Stimulated activated naive B cell treated with anti-CD40 and anti-IgM and Interleukin-4, amounts not matched to agents 10 μg/mL and 1 μg/mL and 100 μg/mL, for 72 hours (primary cell): ENCODE results near the gene GPR137C.
A peak's percentile ranks its signal among the peaks of the same experiment; 100 is the strongest.

Experiments
- ATAC-seq, 2 donors: fragments of 150-1000 bp; cut with Tn5 transposase; replicated peaks; 2 replicates each; pipeline ENCODE4 v1.10.0; 2021; ENCODE audit warnings: moderate library complexity in 1 of 2
- DNase-seq: peaks from one replicate; pipeline ENCODE4 v3.0.0; 2021
- H3K27ac Mint-ChIP-seq: one replicate; pipeline ENCODE4 v1.8.0; 2022; ENCODE audit warnings: mild to moderate bottlenecking, mixed read lengths
- H3K27me3 Mint-ChIP-seq, 2 donors: one replicate each; pipeline ENCODE4 v1.8.0; 2022; ENCODE audit warnings: mixed read lengths in 2 of 2
- H3K36me3 Mint-ChIP-seq, 2 donors: one replicate each; pipeline ENCODE4 v1.8.0; 2022; ENCODE audit warnings: mixed read lengths in 2 of 2, mild to moderate bottlenecking in 1 of 2
- H3K4me1 Mint-ChIP-seq, 2 donors: one replicate each; pipeline ENCODE4 v1.8.0; 2022; ENCODE audit warnings: mixed read lengths in 2 of 2, mild to moderate bottlenecking in 1 of 2
- H3K4me3 Mint-ChIP-seq, 2 donors: one replicate each; pipeline ENCODE4 v1.8.0; 2022; ENCODE audit warnings: mild to moderate bottlenecking in 2 of 2, mixed read lengths in 2 of 2, moderate library complexity in 1 of 2
- H3K9me3 Mint-ChIP-seq, 2 donors: one replicate each; pipeline ENCODE4 v1.8.0; 2022; ENCODE audit warnings: mixed read lengths in 2 of 2, mild to moderate bottlenecking in 1 of 2

GPR137C gene, protein sequence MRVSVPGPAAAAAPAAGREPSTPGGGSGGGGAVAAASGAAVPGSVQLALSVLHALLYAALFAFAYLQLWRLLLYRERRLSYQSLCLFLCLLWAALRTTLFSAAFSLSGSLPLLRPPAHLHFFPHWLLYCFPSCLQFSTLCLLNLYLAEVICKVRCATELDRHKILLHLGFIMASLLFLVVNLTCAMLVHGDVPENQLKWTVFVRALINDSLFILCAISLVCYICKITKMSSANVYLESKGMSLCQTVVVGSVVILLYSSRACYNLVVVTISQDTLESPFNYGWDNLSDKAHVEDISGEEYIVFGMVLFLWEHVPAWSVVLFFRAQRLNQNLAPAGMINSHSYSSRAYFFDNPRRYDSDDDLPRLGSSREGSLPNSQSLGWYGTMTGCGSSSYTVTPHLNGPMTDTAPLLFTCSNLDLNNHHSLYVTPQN

DNA sequence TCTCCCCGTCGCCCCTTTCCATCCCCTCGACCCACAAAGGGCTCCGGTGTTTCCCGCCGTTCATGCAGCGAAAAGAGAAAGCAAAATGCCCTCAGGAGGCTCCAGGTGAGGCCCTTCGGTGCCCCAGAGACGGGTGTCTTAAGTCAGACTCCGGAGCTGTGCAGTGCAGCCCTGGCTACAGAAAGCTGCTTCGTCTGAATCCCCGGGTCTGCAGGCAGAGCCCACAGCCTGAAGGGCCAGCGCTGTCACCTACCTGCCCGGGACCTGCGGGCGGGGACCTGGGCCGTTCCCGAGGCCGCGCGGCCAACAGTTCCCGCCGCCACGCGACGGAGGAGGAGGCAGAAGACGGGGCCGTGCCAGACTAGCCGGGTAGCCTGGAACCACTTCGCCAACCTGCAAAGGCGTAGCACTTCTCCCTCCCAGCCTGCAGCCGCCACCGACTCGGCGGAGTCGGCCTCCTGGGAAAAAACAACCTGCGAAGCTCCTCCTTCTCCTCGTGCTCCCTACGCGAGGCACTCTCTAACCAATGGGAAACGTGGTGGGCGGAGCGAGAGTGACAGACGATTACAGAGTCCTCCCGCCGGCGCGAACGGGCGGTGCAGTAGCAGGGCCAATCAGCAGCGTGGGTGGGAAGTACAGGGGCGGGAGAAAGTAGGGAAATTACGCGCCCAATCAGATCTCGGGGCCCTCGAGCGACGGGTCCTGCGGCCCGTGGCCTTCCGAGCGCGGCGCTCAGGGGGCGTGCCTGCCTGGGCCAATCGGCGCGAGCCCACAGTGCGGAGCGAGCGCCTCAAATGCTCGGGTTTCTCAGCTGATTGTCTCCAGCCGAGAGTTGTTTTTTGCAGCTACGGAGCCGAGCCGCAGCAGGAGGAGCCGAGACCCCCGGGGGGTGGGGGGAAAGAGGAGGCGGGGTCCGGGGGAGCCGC, at the start of gene GPR137C, which contains the start of gene TXNDC16:
TSS of gene GPR137C (plus strand) at position 774 of the 926 bp plus-strand sequence. CDS start 312 bp downstream, outside the sequence.
TSS of gene TXNDC16 (minus strand) at position 443 of the 926 bp plus-strand sequence. CDS start 8,948 bp downstream, outside the sequence.
- peaks cover 15 to 24% of the 10 kb centered on the region in 2 donors for H3K4me1 Mint-ChIP-seq
- peak within 1 kb of the TSS; percentile 95 for H3K27ac Mint-ChIP-seq
- H3K4me3 Mint-ChIP-seq = peak within 1 kb of the TSS; percentile 94 to 95
- DNase-seq = peak; percentile 99
- ATAC-seq = peak; percentile 92
- no peaks in the 10 kb centered on the region for H3K9me3 Mint-ChIP-seq
- peaks cover 0 to 4% of the 10 kb centered on the region in 2 donors for H3K27me3 Mint-ChIP-seq
- no peaks in the 10 kb centered on the region for H3K36me3 Mint-ChIP-seq

DNA sequence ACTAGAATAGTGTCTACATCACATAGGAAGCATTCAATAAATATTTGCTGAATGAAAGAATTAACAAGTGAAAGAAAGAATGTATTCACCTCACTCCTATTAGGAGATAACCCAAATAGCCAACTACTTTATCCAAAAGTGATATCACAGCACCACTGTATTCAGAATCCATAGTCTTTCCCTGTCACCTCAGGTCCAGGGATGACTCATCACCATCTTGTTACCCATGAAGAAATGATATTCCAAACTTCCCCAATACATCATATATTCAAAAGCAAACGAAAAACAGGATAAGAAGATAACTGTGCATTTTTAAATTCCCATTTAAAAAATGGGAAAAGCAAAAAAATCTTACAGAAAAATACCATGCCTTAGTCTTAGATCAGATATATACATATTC, 39.4 kb upstream of the GPR137C start:
- DNase-seq (no peak), ATAC-seq (no peak)
- Mint-ChIP-seq H3K27me3 (no peaks in the 10 kb centered on the region), H3K4me3 (no peak overlapping the region), H3K27ac (no peak overlapping the region), H3K36me3 (peaks cover 2 to 4% of the 10 kb centered on the region in 2 donors), H3K9me3 (no peaks in the 10 kb centered on the region), H3K4me1 (no peaks in the 10 kb centered on the region)

DNA sequence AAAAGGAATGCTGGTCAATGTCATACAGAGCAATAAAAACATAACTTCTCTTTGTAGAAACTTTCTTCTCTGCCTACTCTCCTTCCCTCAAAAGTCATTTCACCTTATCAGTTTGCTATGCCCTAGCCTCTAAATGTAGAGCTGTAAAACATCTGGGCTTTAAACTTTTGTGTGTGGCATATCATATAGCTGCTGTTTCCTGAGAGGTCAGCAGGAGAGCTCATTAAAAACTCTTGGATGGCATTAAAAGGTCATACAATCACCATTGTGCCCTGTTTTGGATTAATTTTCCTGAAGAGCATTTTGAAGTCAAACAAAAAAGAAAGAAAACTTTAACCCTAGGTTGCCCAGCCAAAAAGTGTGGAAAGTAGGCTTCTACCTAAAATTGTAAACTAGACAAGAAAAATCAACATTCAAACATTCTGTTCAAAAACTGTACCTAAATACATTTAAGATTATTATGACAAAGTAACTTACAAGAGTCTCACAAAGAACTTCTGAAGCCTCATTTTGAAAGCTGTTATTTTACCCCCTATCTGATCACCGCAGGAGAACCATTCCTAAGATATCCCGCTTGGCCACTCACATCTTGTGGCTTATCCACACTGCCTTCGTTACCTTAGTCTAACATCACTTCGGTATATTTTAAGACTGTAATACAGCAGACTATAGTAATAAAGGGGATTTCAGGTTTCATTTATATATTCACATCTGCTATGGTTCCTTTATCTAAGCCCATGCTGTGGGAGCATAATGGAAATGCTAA, 38.4 kb upstream of the GPR137C start:
- no peaks in the 10 kb centered on the region for H3K27me3 Mint-ChIP-seq
- H3K4me3 Mint-ChIP-seq = no peak overlapping the region
- no peak for ATAC-seq
- no peaks in the 10 kb centered on the region for H3K36me3 Mint-ChIP-seq
- H3K27ac Mint-ChIP-seq = no peak overlapping the region
- H3K9me3 Mint-ChIP-seq = no peaks in the 10 kb centered on the region
- no peaks in the 10 kb centered on the region for H3K4me1 Mint-ChIP-seq
- no peak for DNase-seq

DNA sequence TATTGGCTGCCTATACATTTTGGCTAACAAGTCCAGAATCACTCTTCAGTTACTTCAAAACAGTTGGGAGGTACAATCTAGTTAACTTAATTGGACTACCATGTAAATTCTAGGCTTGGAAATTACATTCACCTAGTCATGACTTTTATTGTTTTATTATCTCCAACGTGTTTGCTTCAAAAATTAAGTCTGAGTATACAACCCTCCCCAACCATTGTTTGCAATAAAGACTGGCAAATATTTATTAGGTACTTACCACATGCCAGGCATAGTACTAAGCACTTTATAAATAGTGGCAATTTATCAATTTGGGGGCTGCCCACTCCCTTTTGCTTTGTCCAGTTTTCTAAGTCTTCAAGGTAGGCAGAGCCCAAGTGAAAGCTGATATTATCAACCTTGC, 30.6 kb upstream of the GPR137C start:
- Mint-ChIP-seq H3K4me3 (no peak overlapping the region), H3K27me3 (no peaks in the 10 kb centered on the region), H3K9me3 (no peaks in the 10 kb centered on the region), H3K36me3 (peaks cover 0 to 2% of the 10 kb centered on the region in 2 donors), H3K4me1 (no peaks in the 10 kb centered on the region), H3K27ac (no peak overlapping the region)
- ATAC-seq (no peak), DNase-seq (no peak)

DNA sequence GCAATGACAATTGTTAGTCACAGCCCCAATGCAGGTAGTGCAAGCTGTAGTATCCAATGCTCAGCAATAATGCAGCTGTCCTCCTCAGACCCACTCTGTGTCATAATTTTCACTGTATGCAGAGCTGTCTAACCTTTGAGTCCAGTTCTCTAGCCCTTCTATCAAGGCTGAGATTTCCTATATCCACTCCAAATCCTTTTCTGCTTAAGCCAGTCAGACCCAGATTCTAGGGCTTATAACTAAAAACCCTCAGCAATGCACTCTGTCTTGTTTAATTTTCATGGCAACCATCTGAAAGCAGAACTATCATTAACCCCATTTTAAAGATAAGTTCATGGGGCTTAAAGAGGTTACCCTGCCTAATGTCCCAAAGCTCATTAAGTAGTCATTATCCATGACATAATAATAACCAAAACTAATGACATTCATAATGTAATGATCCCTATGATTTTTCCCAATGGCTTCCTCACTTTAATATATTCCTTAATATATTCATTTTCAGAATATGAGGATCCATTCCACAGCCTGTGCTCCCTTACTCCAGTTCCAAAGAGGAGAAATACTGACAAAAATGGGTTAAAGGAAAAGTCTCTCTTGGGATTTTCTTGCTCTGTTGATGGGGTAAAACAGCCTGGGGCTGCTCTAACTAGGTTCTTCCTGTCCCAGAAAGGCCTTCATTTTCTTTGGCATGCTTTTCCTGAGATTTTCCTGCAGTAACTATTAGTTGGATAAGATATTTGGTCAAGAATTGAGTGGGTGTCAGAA, 29.9 kb upstream of the GPR137C start:
- DNase-seq (no peak), ATAC-seq (no peak)
- no peak overlapping the region for H3K4me3 Mint-ChIP-seq
- H3K9me3 Mint-ChIP-seq = no peaks in the 10 kb centered on the region
- no peaks in the 10 kb centered on the region for H3K4me1 Mint-ChIP-seq
- H3K27me3 Mint-ChIP-seq = no peaks in the 10 kb centered on the region
- H3K36me3 Mint-ChIP-seq = peaks cover 0 to 2% of the 10 kb centered on the region in 2 donors
- no peak overlapping the region for H3K27ac Mint-ChIP-seq

DNA sequence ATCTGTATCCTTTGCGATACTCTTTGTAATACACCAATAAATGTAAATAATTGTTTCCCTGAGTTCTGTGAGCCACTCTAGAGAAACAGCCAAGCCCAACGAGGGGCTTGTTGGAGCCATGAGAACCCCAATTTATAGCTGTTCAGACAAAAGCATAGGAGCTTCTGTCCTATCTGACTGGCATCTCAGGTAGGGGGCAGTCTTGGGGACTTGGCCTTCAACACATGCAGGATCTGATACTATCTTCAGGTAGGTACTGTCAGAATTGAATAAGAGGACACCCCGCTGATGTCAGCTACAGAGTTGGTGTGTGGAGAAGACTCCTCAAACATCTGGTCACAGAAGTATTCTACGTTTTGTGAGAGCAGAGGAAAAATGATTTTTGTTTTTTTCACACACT, 25.6 kb upstream of the GPR137C start:
- H3K27ac Mint-ChIP-seq = no peak overlapping the region
- DNase-seq = no peak
- H3K4me3 Mint-ChIP-seq = no peak overlapping the region
- ATAC-seq = no peak
- no peaks in the 10 kb centered on the region for H3K9me3 Mint-ChIP-seq
- peaks cover 0 to 2% of the 10 kb centered on the region in 2 donors for H3K36me3 Mint-ChIP-seq
- H3K4me1 Mint-ChIP-seq = no peaks in the 10 kb centered on the region
- no peaks in the 10 kb centered on the region for H3K27me3 Mint-ChIP-seq

DNA sequence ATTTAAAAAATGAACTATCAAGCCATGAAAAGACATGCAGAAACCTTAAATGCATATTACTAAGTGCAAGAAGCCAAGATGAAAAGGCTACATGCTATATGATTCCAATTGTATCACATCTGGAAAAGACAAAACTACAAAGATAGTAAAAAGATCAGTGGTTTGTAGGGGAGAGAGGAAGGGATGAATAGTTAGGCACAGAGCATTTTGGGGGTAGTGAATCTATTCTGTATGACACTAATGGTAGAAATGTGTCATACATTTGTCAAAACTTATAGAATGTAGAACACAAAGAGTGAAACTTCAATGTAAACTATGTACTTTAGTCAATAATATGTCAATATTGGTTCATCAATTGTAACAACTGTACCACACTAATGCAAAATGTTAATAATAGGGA, 21.2 kb upstream of the GPR137C start:
- Mint-ChIP-seq H3K9me3 (no peaks in the 10 kb centered on the region), H3K36me3 (peaks cover 10 to 28% of the 10 kb centered on the region in 2 donors), H3K27me3 (no peaks in the 10 kb centered on the region), H3K4me3 (no peak overlapping the region), H3K4me1 (no peaks in the 10 kb centered on the region), H3K27ac (no peak overlapping the region)
- ATAC-seq (no peak), DNase-seq (no peak)

DNA sequence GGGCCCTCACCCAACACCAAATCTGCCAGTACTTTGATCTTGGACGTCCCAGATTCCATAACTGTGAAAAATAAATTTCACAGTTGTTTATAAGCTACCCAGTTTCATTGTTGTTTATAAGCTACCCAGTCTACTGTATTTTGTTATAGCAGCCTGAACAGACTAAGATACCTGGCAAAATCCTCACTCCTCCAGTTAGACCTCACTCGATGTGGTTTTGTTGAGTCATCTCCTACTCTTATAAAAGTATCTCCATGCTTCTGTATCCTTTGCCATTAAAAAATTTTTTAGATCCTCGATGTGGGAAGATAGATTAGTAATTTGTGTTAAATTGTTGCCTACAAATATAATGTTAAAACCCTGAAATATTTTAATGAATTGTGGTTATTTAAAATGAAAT, 16.4 kb upstream of the GPR137C start:
- no peak overlapping the region for H3K27ac Mint-ChIP-seq
- no peaks in the 10 kb centered on the region for H3K9me3 Mint-ChIP-seq
- ATAC-seq (no peak), DNase-seq (no peak)
- H3K36me3 Mint-ChIP-seq = peaks cover 10 to 32% of the 10 kb centered on the region in 2 donors
- peaks cover 8 to 17% of the 10 kb centered on the region in 2 donors for H3K4me1 Mint-ChIP-seq
- H3K4me3 Mint-ChIP-seq = no peak overlapping the region
- H3K27me3 Mint-ChIP-seq = no peaks in the 10 kb centered on the region

DNA sequence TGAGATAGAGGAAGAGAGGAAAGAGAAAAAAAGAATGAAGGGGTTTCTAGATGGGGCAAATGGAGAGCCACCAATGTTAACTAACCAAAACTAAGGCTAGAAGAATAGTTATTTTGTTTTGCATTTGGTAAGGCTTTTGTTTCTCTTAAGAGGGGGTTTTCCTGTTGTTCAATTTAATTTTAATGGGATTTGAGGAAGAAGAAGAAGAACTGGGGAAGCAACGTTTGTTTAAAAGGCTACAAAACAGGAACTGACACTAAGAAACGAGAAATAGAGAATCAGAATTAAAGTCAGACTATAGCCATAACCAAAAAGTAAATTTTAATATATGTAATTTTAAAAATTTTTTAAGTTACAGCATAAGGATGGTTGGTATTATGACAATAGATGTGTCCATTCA, 14.0 kb upstream of the GPR137C start:
- Mint-ChIP-seq H3K4me1 (peaks cover 8 to 17% of the 10 kb centered on the region in 2 donors), H3K9me3 (no peaks in the 10 kb centered on the region), H3K36me3 (peaks cover 10 to 27% of the 10 kb centered on the region in 2 donors), H3K4me3 (no peak overlapping the region), H3K27me3 (no peaks in the 10 kb centered on the region), H3K27ac (no peak overlapping the region)
- DNase-seq (no peak), ATAC-seq (no peak)

DNA sequence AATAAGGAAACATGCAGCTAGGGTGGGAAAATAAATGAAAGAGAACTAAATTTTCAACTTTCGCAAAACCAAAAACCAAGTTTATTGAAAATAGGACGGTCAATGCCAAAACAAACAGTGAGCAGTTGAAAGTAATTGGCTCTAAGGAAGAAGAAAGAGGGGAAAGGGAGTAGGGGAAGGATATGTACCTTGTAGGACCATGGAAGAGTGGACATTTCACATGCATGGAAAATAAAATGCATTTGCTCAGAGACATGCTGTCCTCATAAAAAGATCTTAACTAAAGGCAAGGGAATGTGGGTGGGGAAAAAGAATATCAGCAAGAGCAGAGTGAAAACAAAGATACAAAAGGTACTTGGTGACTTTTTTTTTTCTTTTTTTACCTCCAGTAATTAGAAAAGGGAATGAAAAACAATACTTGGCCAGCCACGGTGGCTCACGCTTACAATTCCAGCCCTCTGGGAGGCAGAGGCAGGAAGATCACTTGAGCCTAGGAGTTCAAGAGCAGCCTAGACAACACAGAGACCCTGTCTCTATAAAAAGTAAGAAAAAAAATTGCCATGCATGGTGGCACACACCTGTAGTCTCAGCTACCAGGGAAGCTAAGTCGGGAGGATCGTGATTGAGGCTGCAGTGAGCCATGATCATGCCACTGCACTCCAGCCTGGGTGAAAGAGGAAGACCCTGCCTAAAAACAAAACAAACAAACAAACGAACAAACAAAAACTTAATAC, 6.9 kb upstream of the GPR137C start:
- no peak for DNase-seq
- ATAC-seq = no peak
- Mint-ChIP-seq H3K36me3 (no peaks in the 10 kb centered on the region), H3K27ac (no peak overlapping the region), H3K27me3 (no peaks in the 10 kb centered on the region), H3K9me3 (no peaks in the 10 kb centered on the region), H3K4me3 (no peak overlapping the region), H3K4me1 (peaks cover 4 to 15% of the 10 kb centered on the region in 2 donors)

DNA sequence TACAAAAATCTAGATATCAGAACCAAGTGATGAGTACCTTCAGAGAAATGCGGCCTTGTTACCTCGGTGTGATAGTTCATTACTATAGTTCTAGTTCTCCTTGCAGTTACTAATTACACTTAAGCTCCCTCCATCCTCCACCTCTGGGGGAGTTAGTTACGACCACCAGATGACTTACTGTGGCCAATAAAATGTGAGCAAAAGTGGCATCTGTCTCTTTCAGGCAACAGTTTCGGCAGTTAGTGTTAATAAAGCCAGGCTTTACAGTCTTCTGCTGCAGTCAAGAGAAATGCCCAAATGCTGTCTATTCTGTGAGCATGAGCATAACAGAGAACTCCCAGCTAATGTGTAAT, 6.3 kb upstream of the GPR137C start:
- H3K4me3 Mint-ChIP-seq = no peak overlapping the region
- no peaks in the 10 kb centered on the region for H3K27me3 Mint-ChIP-seq
- H3K9me3 Mint-ChIP-seq = no peaks in the 10 kb centered on the region
- peaks cover 7 to 20% of the 10 kb centered on the region in 2 donors for H3K4me1 Mint-ChIP-seq
- H3K36me3 Mint-ChIP-seq = no peaks in the 10 kb centered on the region
- no peak for DNase-seq
- no peak for ATAC-seq
- H3K27ac Mint-ChIP-seq = no peak overlapping the region

DNA sequence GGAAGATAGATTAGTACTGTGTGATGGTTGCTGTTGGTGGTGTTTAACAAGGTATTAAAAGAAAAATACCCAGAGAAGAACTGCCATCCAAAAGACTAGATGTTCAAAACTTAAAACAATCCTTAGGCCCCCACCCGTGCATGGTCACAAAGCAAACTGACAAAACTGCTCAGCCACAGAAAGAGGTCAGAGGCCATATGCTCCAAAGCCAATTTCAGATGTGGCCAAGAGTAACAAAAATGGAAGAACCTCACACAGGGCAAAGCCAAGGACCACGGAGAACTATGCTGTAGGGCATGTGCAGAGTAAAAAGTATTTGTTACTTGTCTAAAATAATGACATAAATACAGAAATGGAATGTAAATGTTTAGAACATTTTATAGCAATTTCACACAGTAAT, 5.6 kb upstream of the GPR137C start:
- Mint-ChIP-seq H3K4me3 (no peak overlapping the region), H3K9me3 (no peaks in the 10 kb centered on the region), H3K27me3 (no peaks in the 10 kb centered on the region), H3K4me1 (peaks cover 12 to 25% of the 10 kb centered on the region in 2 donors), H3K36me3 (no peaks in the 10 kb centered on the region), H3K27ac (no peak overlapping the region)
- ATAC-seq = no peak
- DNase-seq = no peak

DNA sequence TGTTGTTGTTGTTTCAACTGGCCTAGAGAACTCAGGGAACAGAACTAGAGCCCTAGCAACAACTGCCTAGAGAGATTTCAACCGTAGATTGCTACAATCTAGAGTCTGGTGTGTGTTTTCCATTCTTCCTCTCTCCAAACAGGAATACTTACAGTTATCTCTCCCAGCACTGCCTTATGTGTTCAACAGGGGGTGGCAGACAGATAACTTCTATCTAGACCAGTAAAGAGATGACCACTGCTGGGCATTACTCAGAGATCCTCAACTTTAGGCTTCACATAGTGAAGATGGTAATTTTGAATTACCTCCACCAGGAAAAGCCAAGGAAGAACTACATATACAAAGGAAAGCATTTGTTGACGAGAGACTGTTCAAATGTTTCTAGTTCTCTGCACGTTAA, 5.1 kb upstream of the GPR137C start:
- DNase-seq (no peak), ATAC-seq (no peak)
- H3K9me3 Mint-ChIP-seq = no peaks in the 10 kb centered on the region
- H3K4me3 Mint-ChIP-seq = no peak overlapping the region
- no peaks in the 10 kb centered on the region for H3K27me3 Mint-ChIP-seq
- H3K4me1 Mint-ChIP-seq = peaks cover 12 to 26% of the 10 kb centered on the region in 2 donors
- no peaks in the 10 kb centered on the region for H3K36me3 Mint-ChIP-seq
- H3K27ac Mint-ChIP-seq = no peak overlapping the region
